ENCODE data around the gene TCEAL4.
A peak's percentile ranks its signal among the peaks of the same experiment; 100 is the strongest.
"Not testable (repeated sequence)": the region's sequence is repeated elsewhere in the genome, so short reads cannot be mapped to it uniquely, and the experiment has no call there.

Gene TCEAL4

DNA sequence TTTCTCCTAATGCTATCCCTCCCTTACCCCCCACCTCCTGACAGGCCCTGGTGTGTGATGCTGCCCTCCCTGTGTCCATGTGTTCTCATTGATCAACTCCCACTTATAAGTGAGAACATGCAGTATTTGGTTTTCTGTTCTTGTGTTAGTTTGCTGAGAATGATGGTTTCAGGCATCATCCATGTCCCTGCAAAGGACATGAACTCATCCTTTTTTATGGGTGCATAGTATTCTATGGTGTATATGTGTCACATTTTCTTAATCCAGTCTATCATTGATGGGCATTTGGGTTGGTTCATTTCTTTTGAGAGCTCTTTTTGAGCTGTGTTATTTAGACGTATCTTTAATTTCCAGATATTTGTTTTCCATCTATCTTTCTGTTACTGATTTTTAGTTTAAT lies 7.0 kb downstream of the TCEAL4 start:
- DNase-seq (ENCODE audit: low spot score), result not testable (repeated sequence)

DNA sequence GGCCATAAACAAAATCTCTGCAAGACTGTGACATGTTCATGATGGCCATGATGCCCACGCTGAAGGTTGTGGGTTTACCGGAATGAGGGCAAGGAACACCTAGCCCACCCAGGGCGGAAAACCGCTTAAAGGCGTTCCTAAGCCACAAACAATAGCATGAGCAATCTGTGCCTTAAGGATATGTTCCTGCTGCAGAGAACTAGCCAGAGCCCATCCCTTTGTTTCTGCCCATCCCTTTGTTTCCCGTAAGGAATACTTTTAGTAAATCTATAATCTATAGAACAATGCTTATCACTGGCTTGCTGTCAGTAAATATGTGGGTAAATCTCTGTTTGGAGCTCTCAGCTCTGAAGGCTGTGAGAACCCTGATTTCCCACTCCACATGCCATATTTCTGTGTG lies 9.9 kb downstream of the TCEAL4 start:
- not testable (repeated sequence) for DNase-seq (ENCODE audit: low spot score)

DNA sequence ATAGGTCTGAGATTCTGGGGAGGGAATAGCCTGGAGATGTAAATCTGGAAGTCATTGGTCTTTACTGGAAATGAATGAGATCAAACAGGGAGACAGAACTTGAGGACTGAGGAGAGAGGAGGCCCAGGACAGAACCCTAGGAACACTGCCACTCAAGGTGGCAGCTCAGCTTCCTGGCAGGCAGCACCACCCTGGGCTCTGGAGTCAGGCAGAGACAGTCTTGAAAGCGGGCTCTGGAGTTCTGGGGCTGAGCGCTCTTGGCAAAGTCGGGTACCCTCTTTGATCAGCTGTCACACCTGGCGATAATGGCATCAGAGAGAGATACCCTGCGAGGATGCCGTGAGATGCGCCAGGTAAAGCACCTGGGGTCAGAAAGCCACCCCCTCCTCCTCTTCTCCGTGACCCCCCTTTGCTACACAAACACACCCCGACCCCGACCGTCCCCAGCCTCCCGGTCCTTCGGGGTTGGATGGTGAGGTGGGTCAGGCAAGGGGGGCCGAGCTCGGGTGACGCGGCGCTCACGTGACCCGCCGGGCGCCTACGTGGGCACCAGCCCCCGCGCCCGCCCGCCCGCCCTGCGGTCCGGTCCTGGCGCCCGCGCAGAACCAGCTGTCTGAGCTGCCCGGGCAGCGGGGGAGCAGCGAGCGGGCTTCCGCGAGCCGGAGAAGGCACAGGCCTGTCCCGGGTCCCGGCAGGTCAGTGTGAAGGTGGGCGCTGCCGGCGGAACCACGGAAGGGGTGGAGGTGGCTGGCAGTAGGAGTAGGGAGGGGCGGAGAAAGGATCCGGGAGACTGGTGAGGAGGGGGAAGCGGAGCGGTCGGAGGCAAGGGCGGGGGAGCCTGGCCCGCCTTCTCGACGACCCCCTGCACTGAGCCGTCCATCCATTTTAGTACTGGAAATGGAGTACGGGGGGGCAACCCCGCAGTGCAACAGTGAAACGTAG lies 22.3 kb downstream of the TCEAL4 start, which contains the start of gene TCEAL3:
Gene TCEAL3 (plus strand): TSS at position 600 of the 942 bp plus-strand sequence. CDS start 1,102 bp downstream, outside the sequence.
- DNase-seq (ENCODE audit: low spot score), result peak; percentile 49

DNA sequence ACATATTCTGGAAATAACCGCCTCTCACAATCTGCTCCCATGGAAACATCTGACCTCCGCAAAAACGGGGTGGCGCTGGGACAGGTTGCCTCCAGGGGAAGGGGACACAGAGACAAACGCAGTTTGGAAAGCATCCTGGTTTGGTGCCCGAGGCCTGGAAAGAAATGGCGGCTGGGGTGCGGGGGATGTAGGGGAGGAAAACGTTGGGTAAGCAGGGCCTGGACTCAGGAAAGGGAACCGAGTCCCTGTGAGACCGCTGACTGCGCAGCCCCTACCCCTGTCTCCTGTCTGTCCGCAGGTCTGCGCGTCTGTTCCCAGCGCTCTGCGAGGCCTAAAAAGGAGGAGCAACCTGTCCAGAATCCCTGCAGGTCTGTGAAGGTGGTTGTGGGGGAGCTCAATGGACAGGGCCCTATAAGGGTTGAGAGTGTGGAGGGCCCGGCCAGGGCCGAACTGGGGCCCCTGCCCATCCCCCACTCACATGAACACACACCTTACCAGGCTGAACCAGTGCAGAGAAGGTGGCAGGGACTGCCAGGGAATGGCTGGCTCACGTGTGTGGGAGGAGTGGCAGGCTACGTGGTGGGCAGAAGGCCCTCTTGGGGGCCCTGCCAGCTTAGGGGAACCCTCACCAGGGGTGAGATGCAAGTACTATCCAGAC lies 23.1 kb downstream of the TCEAL4 start:
- peak; percentile 25 for DNase-seq (ENCODE audit: low spot score)

DNA sequence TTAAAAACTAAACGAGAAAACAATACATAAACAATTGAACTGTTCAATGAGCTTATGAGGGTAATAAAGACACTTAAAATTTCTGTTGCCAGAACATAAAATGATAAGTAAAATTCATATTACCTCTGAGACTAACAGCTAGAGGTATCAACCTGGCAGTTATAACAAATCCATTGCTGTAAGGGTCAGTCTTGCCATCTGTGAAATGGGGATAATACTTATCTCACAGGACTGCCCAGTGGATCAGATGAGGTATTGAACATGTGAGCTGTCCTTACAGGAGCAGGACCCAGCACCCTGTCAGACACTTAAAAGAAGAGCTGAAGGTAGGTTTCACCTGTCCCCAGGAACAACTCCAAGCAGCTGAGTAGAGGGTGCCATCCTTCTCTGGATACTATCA lies 25.0 kb downstream of the TCEAL4 start:
- DNase-seq (ENCODE audit: low spot score), result no peak

DNA sequence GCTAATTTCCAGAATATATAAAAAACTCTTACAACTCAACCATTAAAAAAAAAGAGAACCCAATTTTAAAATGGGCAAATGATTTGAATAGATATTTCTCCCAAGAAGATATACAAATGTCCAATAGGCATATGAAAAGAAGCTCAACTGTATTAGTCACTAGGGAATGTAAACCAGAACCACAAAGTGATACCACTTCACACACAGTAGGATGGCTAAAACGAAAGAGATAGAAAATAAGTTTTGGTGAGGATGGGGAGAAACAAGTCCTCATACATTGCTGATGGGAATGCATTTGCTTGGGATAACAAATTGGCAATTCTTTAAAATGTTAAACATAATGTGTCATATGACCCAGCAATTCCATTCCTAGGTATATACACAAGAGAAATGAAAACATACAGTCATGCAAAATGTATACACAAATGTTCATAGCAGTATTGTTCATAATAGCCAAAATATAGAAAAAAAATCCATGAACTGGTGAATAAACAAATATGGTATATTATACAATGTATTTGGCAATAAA lies 28.1 kb downstream of the TCEAL4 start:
- no peak for DNase-seq (ENCODE audit: low spot score)

DNA sequence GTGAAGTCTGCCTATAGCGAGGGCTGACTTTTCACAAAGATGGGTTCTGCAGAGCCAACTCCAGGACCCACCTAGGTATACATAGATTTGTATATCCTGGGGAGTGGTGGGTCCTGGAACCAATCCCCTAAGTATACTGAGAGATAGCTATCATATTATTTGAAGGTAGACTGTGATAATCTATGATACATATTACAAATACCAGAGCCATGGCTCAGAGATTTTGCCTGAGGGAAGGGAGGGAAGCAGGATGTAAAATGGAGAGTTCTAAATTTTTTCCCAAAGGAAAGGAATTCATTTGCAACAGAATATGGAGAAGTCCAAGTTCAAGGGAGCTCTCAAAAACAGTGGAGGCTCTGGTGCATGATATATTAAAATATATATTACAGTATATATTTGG lies 29.7 kb downstream of the TCEAL4 start:
- DNase-seq (ENCODE audit: low spot score), result no peak

DNA sequence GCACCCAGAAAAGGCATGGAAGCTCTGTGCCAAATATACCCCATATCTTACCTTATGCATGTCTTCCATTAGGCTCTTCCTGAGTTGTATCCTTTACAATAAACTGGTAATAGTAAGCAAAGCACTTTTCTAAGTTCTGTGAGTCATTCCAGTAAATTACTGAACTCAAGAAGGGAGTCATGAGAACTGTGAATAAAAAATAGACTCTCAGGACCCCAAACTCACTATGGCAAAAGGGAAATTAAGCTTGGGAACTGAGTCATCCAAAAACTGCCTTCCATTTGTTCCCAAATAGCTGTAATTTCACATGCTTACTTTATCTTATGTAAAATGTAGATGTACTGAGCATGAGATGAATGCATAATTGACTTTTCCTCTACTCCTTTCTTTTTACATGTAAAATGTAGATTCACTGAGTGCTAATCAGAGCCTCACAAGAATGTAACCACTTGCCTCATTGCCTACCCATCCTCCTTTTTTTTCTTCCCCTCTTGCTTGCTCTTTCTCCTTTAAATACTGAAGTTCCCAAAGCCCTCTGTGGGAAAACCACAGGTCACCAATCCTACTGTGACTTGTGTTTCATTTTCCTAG lies 30.6 kb downstream of the TCEAL4 start:
- no peak for DNase-seq (ENCODE audit: low spot score)

DNA sequence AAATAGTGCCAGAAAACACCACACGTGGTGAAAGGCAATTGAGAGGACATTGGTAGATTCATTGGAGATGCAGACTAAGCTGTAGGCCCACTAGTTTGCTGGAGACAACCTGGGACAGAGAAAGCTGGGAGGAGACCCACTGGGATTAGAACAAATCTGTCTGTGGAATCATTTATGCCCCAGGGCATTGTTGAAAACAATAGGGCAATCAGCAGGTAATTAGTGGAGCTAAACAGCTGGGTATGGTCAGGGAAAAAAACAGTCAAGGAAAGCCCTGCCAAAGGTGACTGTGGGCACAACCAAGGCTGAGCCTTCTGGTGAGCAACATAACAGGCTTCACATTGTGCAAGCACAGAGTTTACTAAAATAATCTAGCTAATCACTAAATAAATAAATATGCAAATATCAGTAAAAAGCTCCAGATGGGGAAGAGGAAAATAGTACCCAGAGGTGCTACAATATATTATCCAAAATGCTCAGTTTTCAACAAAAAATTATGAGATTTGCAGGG lies 31.4 kb downstream of the TCEAL4 start:
- no peak for DNase-seq (ENCODE audit: low spot score)

DNA sequence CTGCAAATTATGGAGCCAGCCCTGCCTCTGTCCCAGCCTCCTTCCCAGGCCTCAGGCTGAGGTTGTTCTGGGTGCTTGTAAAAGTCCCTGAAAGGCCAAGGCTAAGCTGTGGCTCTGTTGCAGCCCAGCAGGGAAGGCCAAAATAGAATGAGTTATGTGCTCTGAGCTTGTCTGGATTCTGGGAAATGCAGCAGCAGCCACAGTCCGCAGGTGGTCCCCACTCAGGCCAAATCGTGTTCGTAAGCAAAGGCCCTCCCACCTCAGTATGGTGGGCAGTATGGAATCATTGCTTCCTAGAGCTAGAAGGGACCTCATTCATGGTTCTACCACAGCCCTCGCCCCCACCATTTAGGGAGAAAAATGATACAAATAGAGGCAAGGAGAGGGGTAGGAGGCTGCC lies 38.8 kb downstream of the TCEAL4 start:
- peak; percentile 44 for DNase-seq (ENCODE audit: low spot score)

DNA sequence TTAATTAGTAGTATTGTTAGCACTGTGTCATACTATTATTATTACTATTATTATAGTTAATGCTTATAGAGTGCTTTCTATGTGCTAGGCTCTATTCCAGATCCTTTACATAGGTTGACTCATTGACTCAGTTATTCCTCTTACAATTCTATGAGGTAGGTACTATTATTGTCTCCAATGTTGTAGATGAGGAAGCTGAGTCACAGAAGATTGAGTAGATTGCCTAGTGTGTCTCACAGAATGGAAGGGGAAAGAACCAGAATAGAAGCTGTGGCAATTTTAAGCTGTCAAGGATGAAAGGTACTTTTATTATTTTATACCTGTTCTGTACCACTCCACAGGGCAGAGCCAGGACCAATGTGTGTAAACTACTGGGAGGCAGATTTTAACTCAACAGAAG lies 41.5 kb downstream of the TCEAL4 start:
- no peak for DNase-seq (ENCODE audit: low spot score)

DNA sequence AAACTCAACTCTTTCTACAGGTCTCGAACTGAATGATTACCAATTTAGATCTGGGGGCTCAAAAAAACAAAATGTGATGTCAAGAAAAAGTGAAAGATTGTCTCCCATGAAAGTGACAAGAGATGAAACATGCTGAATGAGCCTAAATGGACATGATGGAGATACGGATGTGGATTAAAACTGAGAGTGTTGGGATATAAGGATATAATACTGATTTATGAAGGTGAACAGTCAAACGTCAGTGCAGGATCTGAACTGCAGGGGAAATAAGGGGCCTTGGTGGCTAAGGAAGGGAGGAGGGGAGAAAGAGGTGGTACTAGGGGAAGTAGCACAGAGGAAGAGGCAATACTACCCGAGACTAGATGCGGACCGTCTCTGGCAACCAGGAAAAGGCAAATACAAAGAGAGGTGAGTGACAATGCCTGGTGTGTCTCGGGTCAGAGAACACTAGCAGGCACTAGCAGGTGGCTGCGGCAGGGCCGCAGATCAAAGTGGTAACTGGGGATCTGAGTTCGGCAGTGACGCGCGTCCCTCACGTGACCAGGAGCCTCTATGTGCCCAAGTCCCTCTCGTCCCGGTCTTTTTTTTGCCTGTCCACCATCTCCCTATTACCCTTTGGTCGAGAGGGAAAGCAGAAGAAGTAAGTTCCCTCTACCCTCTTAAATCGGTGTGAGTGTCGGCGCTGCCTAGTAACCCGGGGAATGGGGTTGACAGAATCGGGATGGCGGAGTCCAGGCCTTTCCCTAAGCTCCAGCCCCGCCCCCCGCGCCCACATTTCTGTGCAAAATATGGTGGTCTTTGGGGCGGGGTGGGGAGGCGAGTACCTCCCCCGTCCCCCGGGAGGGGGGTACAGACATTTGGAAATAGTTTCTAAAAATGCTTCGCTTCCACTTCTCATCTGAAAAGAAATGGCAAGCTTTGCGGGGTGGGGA lies 43.3 kb downstream of the TCEAL4 start, which contains the start of gene TCEAL1:
Gene TCEAL1 (plus strand): TSS at position 590 of the 932 bp plus-strand sequence. CDS start 942 bp downstream, outside the sequence.
- peak; percentile 75 for DNase-seq (ENCODE audit: low spot score)

DNA sequence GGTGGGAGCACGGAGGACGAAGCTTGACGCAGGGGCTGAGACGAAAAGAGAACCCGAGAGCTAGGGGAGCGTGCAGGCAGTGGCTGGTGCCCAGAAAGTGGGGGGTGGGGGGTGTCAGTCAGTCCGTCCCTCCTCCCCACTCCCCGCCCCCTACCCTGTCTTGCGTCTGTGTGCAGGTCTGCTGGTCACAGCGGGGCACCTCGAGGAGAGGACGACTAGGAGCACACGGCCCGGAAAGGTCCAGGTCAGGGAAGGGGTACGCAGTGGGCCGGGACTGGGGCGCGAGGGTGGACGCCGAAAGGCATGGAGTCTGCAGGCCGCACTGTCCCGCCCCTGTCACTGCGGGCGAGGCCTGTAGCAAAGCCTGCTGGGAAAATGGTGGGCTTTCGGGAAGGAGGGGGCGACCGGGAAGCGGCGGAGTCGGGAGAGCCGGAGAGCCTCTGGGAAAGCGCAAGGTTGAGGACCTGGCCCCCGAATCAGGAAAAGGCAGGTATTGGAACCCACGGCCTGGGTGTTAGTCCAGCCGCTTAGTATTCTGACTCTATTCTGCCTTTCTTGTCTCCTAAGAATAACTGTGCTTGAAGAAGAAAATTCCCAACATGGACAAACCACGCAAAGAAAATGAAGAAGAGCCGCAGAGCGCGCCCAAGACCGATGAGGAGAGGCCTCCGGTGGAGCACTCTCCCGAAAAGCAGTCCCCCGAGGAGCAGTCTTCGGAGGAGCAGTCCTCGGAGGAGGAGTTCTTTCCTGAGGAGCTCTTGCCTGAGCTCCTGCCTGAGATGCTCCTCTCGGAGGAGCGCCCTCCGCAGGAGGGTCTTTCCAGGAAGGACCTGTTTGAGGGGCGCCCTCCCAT lies 44.2 kb downstream of the TCEAL4 start:
- peak; percentile 74 for DNase-seq (ENCODE audit: low spot score)

DNA sequence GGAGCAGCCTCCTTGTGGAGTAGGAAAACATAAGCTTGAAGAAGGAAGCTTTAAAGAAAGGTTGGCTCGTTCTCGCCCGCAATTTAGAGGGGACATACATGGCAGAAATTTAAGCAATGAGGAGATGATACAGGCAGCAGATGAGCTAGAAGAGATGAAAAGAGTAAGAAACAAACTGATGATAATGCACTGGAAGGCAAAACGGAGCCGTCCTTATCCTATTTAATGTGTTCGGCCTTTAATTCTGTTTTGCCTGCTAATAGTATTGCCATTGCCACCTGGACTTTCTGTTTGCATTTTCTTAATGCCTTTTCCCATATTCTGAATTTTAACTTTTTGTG lies 44.8 kb downstream of the TCEAL4 start:
- no peak for DNase-seq (ENCODE audit: low spot score)

DNA sequence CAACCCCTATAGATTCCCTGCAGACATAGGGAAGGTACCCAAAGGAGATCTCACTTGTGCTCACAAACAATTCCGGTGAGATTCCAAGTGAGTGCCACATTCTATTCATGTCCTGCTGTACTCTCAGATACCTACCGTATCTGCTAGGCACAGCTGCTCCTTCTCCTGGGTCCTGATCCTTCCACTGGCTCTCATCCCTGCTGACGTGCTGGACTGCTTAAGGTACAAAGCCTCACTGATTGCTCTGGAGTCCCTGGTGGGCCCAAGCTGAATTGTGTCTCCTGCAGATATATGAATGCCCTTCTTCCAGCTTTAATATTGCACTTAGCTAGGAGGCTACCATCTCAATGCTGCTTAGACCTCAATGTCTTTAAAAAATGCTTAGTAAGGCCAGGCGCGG lies 45.8 kb downstream of the TCEAL4 start:
- peak; percentile 5 for DNase-seq (ENCODE audit: low spot score)

DNA sequence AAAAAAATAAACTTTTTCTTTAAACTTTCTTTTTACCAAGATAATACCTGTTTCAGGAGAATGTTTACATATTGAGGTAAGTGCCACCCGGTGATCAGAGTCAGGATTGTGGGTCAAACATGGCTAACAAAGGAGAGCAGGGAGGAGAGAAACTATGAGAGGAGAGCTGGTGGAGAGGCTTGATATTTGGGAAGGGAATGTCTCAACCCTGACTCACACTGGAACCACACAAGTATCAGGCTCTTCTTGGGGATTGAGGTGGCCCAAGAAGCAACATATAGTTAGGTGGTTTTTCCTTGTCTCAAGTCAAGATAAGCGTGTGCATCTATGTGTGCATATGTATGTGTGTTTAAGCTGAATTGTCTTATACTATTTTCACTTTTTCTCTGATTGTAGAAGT lies 50.1 kb downstream of the TCEAL4 start:
- no peak for DNase-seq (ENCODE audit: low spot score)
